Suprapubic skin (tissue), 4 donors: ENCODE results near the gene BRD2.

Experiments
- CTCF ChIP-seq, 2 donors: fragments of 200-600 bp in 1 of 2; fragments of 450-650 bp in 1 of 2; sonication (generic) in 1 of 2; IDR thresholded peaks; one replicate each; pipeline ENCODE4 v1.5.1; 2016 to 2019; ENCODE audit warnings: antibody characterized with exemption in 2 of 2, mild to moderate bottlenecking in 1 of 2, moderate library complexity in 1 of 2
- POLR2A ChIP-seq, 2 donors: fragments of 450-650 bp; IDR thresholded peaks; one replicate each; pipeline ENCODE4 v1.6.1; 2017; ENCODE audit warnings: antibody characterized with exemption in 2 of 2, mild to moderate bottlenecking in 2 of 2, moderate library complexity in 2 of 2
- POLR2AphosphoS5 ChIP-seq, 3 donors: sonication (generic); formaldehyde crosslinking; IDR thresholded peaks; one replicate each; pipeline ENCODE4 v1.6.1; 2017; ENCODE audit warnings: antibody characterized with exemption in 3 of 3

GRCh38 chr6:32943864-32944649 lies 24.3 kb upstream of the BRD2 start:
- no peak for TF ChIP-seq CTCF (IDR thresholded peaks at IDR 0.05)
- TF ChIP-seq POLR2AphosphoS5 (IDR thresholded peaks at IDR 0.05): no peak
- no peak for TF ChIP-seq POLR2A (IDR thresholded peaks at IDR 0.05)
